Right kidney (tissue), 1 donor: ENCODE data around the gene COPA.
"Not testable (repeated sequence)": the region's sequence is repeated elsewhere in the genome, so short reads cannot be mapped to it uniquely, and the experiment has no call there.

Source experiments
- DNase-seq: peaks from one replicate; pipeline ENCODE4 v3.0.0-alpha.2; 2016

Gene COPA

DNA sequence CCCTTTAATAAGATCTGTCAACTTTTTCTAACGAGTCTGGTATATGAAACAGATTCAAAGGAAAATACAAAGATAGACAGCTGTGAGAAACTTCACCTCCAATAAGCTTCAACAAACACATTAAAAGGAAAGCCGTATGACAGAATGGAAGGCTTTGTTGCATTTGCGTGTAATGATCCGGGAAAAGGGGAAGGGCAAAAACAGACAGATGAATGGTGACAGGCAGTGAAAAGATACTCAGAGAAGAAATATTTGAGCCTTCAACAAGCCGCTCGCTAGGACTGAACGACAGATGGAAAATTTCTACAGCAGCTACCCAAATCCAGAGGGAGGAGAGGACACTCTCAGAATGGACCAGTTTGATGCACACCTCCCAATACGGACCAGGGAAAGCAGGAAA, 14.9 kb downstream of the COPA start:
- no peak for DNase-seq

DNA sequence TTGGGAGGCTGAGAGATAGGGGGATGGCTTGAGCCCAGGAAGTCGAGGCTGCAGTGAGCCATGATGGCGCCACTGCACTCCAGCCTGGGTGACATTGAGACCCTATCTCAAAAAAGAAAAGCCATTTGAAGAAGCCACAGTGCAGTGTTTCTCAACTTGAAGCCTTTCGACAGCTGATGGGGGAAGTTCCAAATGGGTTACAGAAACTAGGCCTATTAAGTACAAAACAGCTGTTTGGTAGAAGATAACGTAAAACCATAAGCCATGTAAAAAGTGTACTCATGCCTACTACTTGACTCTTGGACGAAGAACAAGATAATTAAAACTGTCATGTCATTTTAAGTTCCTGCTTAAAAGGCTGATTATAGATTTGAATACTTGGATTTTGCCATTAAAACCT, 16.6 kb downstream of the COPA start:
- DNase-seq, result no peak

- DNase-seq, result no peak
Measured at GRCh38 chr1:160325252-160325651, 17.8 kb downstream of the COPA start.

- no peak for DNase-seq
Measured at GRCh38 chr1:160322831-160323230, 20.2 kb downstream of the COPA start.

DNA sequence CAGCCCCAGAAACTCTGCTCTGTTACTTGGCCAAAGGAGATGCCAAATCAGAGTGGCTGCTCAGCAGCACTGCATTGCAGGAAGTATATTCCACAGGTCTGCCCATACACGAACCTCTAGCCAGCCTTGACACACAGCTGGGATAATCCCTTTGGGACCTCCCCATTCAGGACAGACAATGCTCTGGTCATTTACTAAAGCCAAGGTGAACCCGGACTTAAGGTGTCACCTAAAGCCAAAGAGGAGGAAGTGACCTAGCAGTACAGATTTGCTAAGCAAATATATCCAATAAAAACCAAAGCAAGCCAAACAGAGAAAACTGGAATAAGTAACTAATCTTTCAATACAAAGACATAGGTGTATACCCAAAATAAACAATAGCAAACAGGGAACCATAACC, 27.7 kb downstream of the COPA start:
- no peak for DNase-seq

- DNase-seq, result no peak
Measured at GRCh38 chr1:160309571-160309970, 33.5 kb downstream of the COPA start.

DNA sequence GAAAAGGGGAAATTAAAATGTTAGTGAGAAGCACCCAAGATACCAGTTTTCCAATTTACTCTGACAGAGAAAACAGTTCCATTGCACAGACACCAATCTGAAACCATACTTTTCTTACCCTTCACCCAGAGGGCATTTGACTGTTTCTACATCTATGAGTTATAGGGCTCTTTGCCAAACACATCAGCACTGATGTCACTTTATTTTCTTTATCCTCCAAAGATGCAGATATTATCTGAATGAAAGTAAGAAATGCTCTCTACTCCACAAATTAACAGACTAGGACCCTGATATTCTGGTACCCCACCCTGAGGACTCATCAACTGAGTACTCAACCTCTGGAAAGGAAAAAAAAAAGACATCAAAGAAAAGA, 33.9 kb downstream of the COPA start:
- no peak for DNase-seq

GRCh38 chr1:160308451-160309184, 34.4 kb downstream of the COPA start:
- DNase-seq, result no peak

DNA sequence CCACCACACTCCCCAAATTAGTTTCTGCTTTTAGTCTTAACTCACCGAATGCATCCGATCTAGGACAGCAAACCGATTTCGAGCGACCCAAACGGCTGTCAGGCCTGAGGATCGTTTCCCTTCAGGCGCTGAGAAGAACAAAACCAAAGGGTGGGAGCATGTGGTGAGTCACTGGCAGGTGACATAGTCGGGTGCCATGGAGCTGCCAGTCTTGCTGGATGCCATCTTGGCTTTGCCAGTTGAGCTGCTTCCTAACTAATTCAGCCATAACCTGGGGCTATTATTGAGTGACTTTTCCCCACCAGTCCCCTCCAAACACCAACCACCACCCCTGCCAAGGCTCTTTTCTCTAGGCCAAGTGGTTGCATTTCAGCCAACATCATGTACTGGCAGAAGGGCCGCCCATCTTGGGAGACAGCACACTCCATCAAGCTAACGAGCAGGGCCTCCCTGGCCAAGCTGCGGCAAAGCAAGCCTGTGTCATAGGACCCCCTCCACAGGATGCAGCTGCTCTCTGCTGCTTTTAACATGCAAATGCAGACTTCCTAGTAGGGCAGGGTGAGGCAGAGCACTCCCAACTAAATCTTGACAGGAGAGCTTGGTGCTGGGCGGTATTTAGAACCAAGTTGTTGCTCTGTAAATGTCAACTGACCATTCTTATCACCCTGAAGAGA, 35.8 kb downstream of the COPA start:
- no peak for DNase-seq

GRCh38 chr1:160300173-160300572, 42.9 kb downstream of the COPA start:
- no peak for DNase-seq

GRCh38 chr1:160296036-160296435, 47.0 kb downstream of the COPA start:
- no peak for DNase-seq

DNA sequence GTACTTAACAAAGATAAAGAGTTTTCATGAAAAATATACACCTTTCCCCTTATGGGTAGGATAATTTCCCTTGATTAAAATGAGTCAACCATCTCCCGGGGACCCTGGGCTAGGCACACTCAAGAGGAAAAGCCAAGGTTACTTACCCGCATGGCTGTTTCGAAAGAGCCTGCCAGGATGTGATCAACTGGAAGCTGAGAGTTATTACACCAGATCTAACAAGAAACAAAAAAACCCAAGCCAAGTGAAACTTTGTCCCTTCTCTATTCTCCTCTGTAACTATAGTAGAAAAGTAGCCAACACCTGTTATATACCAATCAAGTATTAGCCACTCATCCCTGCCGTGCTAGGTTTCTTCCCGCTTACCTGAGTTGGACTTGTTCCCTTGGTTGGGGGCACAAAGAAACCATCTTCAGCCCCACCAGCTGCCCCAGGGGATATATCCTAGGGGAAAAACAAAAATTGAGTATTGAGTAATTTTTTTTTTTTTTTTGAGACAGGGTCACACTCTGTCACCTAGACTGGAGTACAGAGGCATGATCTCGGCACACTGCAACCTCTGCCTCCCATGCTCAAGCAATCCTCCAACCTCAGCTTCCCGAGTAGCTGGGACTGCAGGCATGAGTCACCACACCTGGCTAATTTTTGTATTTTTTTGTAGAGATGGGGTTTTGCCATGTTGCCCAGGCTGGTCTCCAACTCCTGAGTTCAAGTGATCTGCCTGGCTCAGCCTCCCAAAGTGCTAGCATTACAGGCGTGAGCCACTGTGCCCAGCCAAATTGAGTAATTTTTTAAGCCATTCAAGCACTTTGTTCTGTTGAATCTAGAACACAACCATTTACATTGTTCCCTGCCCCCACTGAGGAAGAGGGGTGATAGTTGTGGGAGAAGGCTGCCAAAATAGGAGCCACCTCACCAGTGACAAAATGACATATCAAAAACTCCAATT, 49.8 kb downstream of the COPA start:
- no peak for DNase-seq

GRCh38 chr1:160291248-160292220, 51.5 kb downstream of the COPA start:
- peak; percentile 40 for DNase-seq

DNA sequence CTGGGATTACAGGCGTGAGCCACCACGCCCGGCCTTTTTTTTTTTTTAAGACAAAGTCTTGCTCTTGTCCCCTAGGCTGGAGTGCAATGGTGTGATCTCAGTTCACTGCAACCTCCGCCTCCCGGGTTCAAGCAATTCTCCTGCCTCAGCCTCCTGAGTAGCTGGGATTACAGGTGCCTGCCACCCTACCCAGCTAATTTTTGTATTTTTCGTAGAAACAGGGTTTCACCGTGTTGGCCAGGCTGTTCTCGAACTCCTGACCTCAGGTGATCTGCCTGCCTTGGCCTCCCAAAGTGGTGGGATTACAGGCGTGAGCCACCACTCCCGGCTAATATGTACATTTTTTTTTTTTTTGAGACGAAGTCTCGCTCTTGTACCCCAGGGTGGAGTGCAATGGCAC, 55.3 kb downstream of the COPA start:
- DNase-seq, result not testable (repeated sequence)

- DNase-seq, result no peak
Measured at GRCh38 chr1:160285506-160285905, 57.5 kb downstream of the COPA start.

GRCh38 chr1:160284782-160285344, 58.2 kb downstream of the COPA start, which contains the start of gene PEX19:
TSS of gene PEX19 (minus strand) at chr1:160285133. CDS start at chr1:160285124, 9 bp downstream.
- DNase-seq, result peak; percentile 78

DNA sequence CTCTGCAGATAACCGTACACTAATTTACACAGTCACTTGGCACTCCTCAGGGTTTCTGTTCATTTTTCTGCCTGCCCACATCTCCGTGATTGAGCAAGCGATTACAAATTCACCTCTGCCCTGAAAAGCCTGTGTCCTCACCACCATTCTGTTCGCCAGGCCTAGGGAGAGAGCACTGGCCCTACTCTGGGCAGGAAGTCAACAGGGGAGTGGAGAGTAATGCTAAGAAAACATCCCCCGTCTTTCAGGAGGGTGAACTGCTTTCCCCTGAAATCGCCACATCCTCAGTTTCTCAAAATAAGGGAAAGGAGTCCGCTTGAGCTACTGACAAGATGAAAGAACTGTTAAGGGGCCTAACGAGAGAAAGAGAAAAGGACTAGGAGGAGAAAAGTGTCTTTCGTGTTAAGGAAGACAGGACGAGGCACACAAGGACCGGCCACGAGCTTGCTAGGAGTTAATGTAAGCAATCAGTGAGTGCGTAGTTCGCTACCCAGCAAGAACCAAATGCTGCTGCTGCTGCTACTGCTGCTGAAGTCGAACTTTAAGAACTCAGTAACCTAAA, 58.7 kb downstream of the COPA start:
- no peak for DNase-seq

GRCh38 chr1:160282807-160283206, 60.2 kb downstream of the COPA start:
- no peak for DNase-seq

GRCh38 chr1:160277987-160278386, 65.1 kb downstream of the COPA start:
- no peak for DNase-seq

DNA sequence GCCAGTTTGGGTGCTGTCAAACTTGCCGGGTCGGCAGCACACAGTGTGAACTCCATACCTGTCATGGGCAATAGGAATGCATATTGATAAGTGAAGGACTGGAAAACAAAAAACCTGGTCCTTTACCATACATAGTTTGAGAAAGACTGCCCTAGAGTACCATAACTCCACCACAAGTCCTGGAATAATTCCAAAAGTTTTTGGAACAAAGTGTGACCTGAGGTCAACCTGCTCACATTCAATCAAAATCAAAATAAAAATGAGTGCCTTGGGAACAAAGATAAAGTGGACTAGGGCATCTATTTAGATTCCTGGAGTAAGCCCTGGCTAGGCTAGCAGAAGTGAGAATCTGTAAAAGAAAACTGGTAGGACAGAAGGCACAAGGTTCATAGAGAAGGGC, 65.7 kb downstream of the COPA start:
- DNase-seq, result no peak

DNA sequence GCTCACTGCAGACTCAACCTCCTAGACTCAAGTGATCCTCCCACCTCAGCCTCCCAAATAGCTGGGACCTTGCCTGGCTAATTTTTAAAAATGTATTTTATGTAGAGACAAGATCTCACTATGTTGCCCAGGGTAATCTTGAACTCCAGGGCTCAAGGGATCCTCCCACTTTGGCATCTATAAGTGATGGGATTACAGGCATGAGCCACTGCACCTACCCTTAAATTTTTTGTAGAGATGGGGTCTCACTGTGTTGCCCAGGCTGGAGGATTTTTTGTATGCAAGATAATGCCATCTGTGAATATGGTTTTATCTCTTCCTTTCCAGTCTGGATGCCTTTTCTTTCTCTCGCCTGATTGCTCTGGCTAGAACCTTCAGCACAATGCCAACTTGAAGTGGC, 72.0 kb downstream of the COPA start:
- no peak for DNase-seq
